ENCODE results near the gene CDC123. TPM values are rescaled to one million over a fixed set of nuclear protein-coding genes. Genes with fewer than 3 reads are reported as not detected.
"Not testable (repeated sequence)": the region's sequence is repeated elsewhere in the genome, so short reads cannot be mapped to it uniquely, and the experiment has no call there.

The CDC123 gene
- total RNA-seq: 190 and 191 TPM in 2 replicates

- Mint-ChIP-seq H3K4me1 (ENCODE audit: low read depth) (peaks cover 60% of the 10 kb centered on the region), H3K27ac (peak within 1 kb of the TSS; percentile 97), H3K4me3 (peak within 1 kb of the TSS; percentile 90), H3K9me3 (no peaks in the 10 kb centered on the region), H3K27me3 (ENCODE audit: insufficient read depth) (no peaks in the 10 kb centered on the region), H3K36me3 (ENCODE audit: low read depth) (peaks cover 35% of the 10 kb centered on the region)
- intact Hi-C loops (cut with micrococcal nuclease): loop anchor here (1.0 to 5.0 kb wide), 10 partner anchors 15 to 903 kb away; partner anchors contain the start of genes CAMK1D and DHTKD1
- DNase-seq (ENCODE audit: low spot score): peak; percentile 83
Observed at GRCh38 chr10:12195603-12196506, at the start of gene CDC123, which contains the start of gene NUDT5. CDC123 (plus strand) TSS chr10:12196188; CDS start chr10:12196246, 58 bp downstream. NUDT5 (minus strand) TSS chr10:12195891; CDS start chr10:12186291, 9,600 bp downstream.

GRCh38 chr10:12150163-12150562 is 45.8 kb upstream of the CDC123 start:
- H3K27me3 Mint-ChIP-seq (ENCODE audit: insufficient read depth): no peaks in the 10 kb centered on the region
- no peak overlapping the region for H3K4me3 Mint-ChIP-seq
- H3K27ac Mint-ChIP-seq: no peak overlapping the region
- peaks cover 43% of the 10 kb centered on the region for H3K36me3 Mint-ChIP-seq (ENCODE audit: low read depth)
- intact Hi-C loops (cut with micrococcal nuclease): no loop called here
- DNase-seq (ENCODE audit: low spot score): no peak
- H3K9me3 Mint-ChIP-seq: no peaks in the 10 kb centered on the region
- peaks cover 10% of the 10 kb centered on the region for H3K4me1 Mint-ChIP-seq (ENCODE audit: low read depth)

GRCh38 chr10:12154516-12154915 is 41.5 kb upstream of the CDC123 start:
- Mint-ChIP-seq H3K9me3 (no peaks in the 10 kb centered on the region), H3K27ac (no peak overlapping the region), H3K4me1 (ENCODE audit: low read depth) (peaks cover 10% of the 10 kb centered on the region), H3K36me3 (ENCODE audit: low read depth) (peaks cover 37% of the 10 kb centered on the region), H3K27me3 (ENCODE audit: insufficient read depth) (no peaks in the 10 kb centered on the region), H3K4me3 (no peak overlapping the region)
- intact Hi-C loops (cut with micrococcal nuclease): no loop called here
- no peak for DNase-seq (ENCODE audit: low spot score)

GRCh38 chr10:12156367-12157123 is 39.4 kb upstream of the CDC123 start:
- Mint-ChIP-seq H3K9me3 (no peaks in the 10 kb centered on the region), H3K27ac (no peak overlapping the region), H3K4me3 (no peak overlapping the region)

GRCh38 chr10:12158111-12158510 is 37.9 kb upstream of the CDC123 start:
- DNase-seq (ENCODE audit: low spot score): no peak
- no peak overlapping the region for H3K4me3 Mint-ChIP-seq
- H3K36me3 Mint-ChIP-seq (ENCODE audit: low read depth): peaks cover 42% of the 10 kb centered on the region
- no peak overlapping the region for H3K27ac Mint-ChIP-seq
- intact Hi-C loops (cut with micrococcal nuclease): no loop called here
- peaks cover 6% of the 10 kb centered on the region for H3K4me1 Mint-ChIP-seq (ENCODE audit: low read depth)
- H3K27me3 Mint-ChIP-seq (ENCODE audit: insufficient read depth): no peaks in the 10 kb centered on the region
- no peaks in the 10 kb centered on the region for H3K9me3 Mint-ChIP-seq

More at GRCh38 chr10:12156367-12157123, 39.4 kb upstream of the CDC123 start:
- no peak for DNase-seq (ENCODE audit: low spot score)
- H3K27me3 Mint-ChIP-seq (ENCODE audit: insufficient read depth): no peaks in the 10 kb centered on the region
- peaks cover 40% of the 10 kb centered on the region for H3K36me3 Mint-ChIP-seq (ENCODE audit: low read depth)
- H3K4me1 Mint-ChIP-seq (ENCODE audit: low read depth): peaks cover 6% of the 10 kb centered on the region
- intact Hi-C loops (cut with micrococcal nuclease): no loop called here

- Mint-ChIP-seq H3K4me3 (no peak overlapping the region), H3K27me3 (ENCODE audit: insufficient read depth) (peaks cover 2% of the 10 kb centered on the region), H3K36me3 (ENCODE audit: low read depth) (peaks cover 43% of the 10 kb centered on the region), H3K27ac (no peak overlapping the region), H3K4me1 (ENCODE audit: low read depth) (no peaks in the 10 kb centered on the region), H3K9me3 (no peaks in the 10 kb centered on the region)
- intact Hi-C loops (cut with micrococcal nuclease): no loop called here
- DNase-seq (ENCODE audit: low spot score): no peak
Observed at GRCh38 chr10:12160664-12161063, 35.3 kb upstream of the CDC123 start.

- H3K36me3 Mint-ChIP-seq (ENCODE audit: low read depth): peaks cover 44% of the 10 kb centered on the region
- no peak for DNase-seq (ENCODE audit: low spot score)
- H3K27ac Mint-ChIP-seq: no peak overlapping the region
- no peak overlapping the region for H3K4me3 Mint-ChIP-seq
- peaks cover 2% of the 10 kb centered on the region for H3K27me3 Mint-ChIP-seq (ENCODE audit: insufficient read depth)
- intact Hi-C loops (cut with micrococcal nuclease): no loop called here
- H3K4me1 Mint-ChIP-seq (ENCODE audit: low read depth): no peaks in the 10 kb centered on the region
- no peaks in the 10 kb centered on the region for H3K9me3 Mint-ChIP-seq
Observed at GRCh38 chr10:12162927-12163326, 33.1 kb upstream of the CDC123 start.

- Mint-ChIP-seq H3K4me1 (ENCODE audit: low read depth) (no peaks in the 10 kb centered on the region), H3K4me3 (no peak overlapping the region), H3K27me3 (ENCODE audit: insufficient read depth) (peaks cover 2% of the 10 kb centered on the region), H3K36me3 (ENCODE audit: low read depth) (peaks cover 43% of the 10 kb centered on the region), H3K27ac (no peak overlapping the region), H3K9me3 (no peaks in the 10 kb centered on the region)
- no peak for DNase-seq (ENCODE audit: low spot score)
- intact Hi-C loops (cut with micrococcal nuclease): no loop called here
Observed at GRCh38 chr10:12164085-12164484, 31.9 kb upstream of the CDC123 start.

- Mint-ChIP-seq H3K36me3 (ENCODE audit: low read depth) (peaks cover 47% of the 10 kb centered on the region), H3K9me3 (no peaks in the 10 kb centered on the region), H3K27ac (peak overlapping the region; percentile 64), H3K4me1 (ENCODE audit: low read depth) (no peaks in the 10 kb centered on the region), H3K4me3 (no peak overlapping the region), H3K27me3 (ENCODE audit: insufficient read depth) (peaks cover 2% of the 10 kb centered on the region)
- intact Hi-C loops (cut with micrococcal nuclease): no loop called here
- DNase-seq (ENCODE audit: low spot score): no peak
Observed at GRCh38 chr10:12165036-12165435, 31.0 kb upstream of the CDC123 start.

GRCh38 chr10:12165999-12166775 is 29.8 kb upstream of the CDC123 start:
- H3K4me3 Mint-ChIP-seq: no peak overlapping the region
- H3K27me3 Mint-ChIP-seq (ENCODE audit: insufficient read depth): peaks cover 2% of the 10 kb centered on the region
- no peaks in the 10 kb centered on the region for H3K4me1 Mint-ChIP-seq (ENCODE audit: low read depth)
- no peaks in the 10 kb centered on the region for H3K9me3 Mint-ChIP-seq
- no peak overlapping the region for H3K27ac Mint-ChIP-seq
- H3K36me3 Mint-ChIP-seq (ENCODE audit: low read depth): peaks cover 46% of the 10 kb centered on the region
- intact Hi-C loops (cut with micrococcal nuclease): no loop called here
- DNase-seq (ENCODE audit: low spot score): no peak

GRCh38 chr10:12171512-12171911 is 24.5 kb upstream of the CDC123 start:
- H3K9me3 Mint-ChIP-seq; H3K4me1 Mint-ChIP-seq (ENCODE audit: low read depth); H3K27me3 Mint-ChIP-seq (ENCODE audit: insufficient read depth); H3K4me3 Mint-ChIP-seq; intact Hi-C loops (cut with micrococcal nuclease); DNase-seq (ENCODE audit: low spot score); H3K27ac Mint-ChIP-seq: not testable (repeated sequence)
- peaks cover 39% of the 10 kb centered on the region for H3K36me3 Mint-ChIP-seq (ENCODE audit: low read depth)

- Mint-ChIP-seq H3K36me3 (ENCODE audit: low read depth) (peaks cover 45% of the 10 kb centered on the region), H3K4me1 (ENCODE audit: low read depth) (peaks cover 35% of the 10 kb centered on the region), H3K27ac (no peak overlapping the region), H3K27me3 (ENCODE audit: insufficient read depth) (no peaks in the 10 kb centered on the region), H3K9me3 (no peaks in the 10 kb centered on the region), H3K4me3 (no peak overlapping the region)
- DNase-seq (ENCODE audit: low spot score): no peak
- intact Hi-C loops (cut with micrococcal nuclease): no loop called here
Observed at GRCh38 chr10:12177642-12178041, 18.3 kb upstream of the CDC123 start.
